HG02588 (cell line): ENCODE results near the gene SMARCAL1.

Source experiments
- ATAC-seq: cut with Tn5 transposase; IDR thresholded peaks from one replicate; pipeline ENCODE4 v1.9.1; 2021; ENCODE audit warnings: mild to moderate bottlenecking, moderate library complexity; ENCODE audit not compliant: unreplicated experiment

The SMARCAL1 gene

DNA sequence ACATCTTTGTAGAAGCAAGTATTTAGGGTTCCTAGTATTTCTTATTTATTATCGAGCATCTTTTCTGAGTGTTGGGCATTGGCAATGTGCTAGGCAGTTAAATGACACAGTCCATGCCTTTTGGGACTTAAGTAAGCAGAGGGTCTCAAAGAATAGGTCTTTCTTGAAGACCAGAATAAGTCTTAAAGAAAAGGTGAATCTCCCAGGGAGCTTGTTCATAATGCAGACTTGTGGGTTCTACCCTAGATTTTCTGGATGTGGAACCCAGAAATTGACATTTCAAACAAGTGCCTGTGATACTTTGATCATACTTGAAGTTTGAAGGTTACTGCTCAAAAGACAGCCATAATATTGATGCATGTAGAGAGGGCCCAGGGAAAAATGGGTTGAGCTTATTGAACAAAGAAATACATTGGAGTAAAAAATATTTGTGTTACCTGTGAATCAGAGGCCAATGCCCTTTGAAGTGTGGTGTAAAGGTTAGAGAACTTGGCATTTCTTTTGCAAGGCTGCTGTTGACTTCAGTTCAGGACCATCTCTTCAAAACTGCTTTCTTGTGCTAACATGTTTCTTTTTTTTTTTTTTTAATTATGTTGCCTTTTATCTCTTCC is 110.7 kb downstream of the SMARCAL1 start:
- no peak for ATAC-seq

GRCh38 chr2:216525972-216526371 is 113.7 kb downstream of the SMARCAL1 start:
- no peak for ATAC-seq

DNA sequence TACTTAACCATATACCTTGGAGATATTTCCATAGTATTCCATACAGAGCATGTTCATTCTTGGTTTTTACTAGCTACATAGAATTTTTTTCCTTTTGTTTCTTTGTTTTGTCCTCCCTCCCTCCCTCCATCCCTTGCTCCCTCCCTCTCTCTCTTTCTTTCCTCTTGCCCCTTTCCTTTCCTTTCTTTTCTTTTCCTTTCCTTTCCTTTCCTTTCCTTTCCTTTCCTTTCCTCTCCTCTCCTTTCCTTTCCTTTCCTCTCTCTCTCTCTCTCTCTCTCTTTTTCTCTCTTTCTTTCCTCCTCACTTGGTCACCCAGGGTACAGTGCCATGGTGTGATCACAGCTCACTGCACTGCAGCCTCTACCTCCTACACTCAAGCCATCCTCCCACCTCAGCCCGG is 114.7 kb downstream of the SMARCAL1 start:
- ATAC-seq, result no peak

DNA sequence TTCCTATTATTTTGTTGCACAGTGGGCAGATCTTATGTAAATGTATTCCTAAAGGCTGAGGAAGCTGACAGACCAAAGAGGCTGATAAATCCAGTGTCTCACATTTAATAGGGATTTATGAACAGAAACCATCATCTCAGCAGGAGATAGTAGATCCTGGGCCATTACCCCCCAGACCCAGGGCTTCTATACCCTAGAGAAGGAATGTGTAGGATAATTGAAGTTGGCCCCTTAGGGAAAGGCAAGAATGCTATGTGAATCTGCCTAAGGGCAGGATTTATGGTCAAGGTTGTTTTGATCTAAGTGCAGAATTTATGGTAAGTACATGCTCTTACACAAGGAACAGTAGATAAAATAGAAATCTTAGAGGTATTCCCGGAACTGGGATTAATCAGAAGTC is 115.3 kb downstream of the SMARCAL1 start:
- no peak for ATAC-seq

DNA sequence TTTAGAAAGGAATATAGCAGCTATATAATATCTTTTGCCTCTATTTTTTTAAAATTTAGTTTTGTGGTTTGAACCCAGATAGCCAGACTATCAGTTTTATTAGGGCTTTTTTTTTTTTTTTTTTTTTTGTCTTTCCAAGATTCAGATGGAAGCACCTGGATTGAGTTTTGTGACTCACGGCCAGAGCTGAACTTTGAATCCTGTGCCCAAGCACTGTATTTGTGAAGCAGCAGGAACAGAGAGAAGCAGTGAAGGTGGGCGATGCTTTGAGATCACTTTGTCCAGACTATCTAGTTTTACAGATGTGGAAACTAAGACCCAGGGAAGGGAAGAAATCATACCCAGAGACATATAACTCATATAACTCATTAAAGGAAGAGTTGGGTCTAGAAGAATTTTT is 120.3 kb downstream of the SMARCAL1 start:
- ATAC-seq, result no peak
